Ishikawa (cell line): ENCODE data around the gene FER.

Experiments
- CEBPB ChIP-seq: IDR thresholded peaks from 2 replicates; pipeline ENCODE4 v1.6.1; 2012
- CREB1 ChIP-seq: IDR thresholded peaks from 2 replicates; pipeline ENCODE4 v1.6.1; 2012; ENCODE audit warnings: low read depth
- EGR1 ChIP-seq: IDR thresholded peaks from 2 replicates; pipeline ENCODE4 v1.6.1; 2012
- EP300 ChIP-seq: IDR thresholded peaks from 2 replicates; pipeline ENCODE4 v1.6.1; 2012; ENCODE audit warnings: borderline replicate concordance
- FOXM1 ChIP-seq: IDR thresholded peaks from 2 replicates; pipeline ENCODE4 v1.6.1; 2012; ENCODE audit warnings: low read depth, borderline replicate concordance
- NFIC ChIP-seq: IDR thresholded peaks from 2 replicates; pipeline ENCODE4 v1.6.1; 2012
- RAD21 ChIP-seq: IDR thresholded peaks from 2 replicates; pipeline ENCODE4 v1.6.1; 2012; ENCODE audit warnings: low read depth
- REST ChIP-seq: IDR thresholded peaks from 2 replicates; pipeline ENCODE4 v1.6.1; 2012; ENCODE audit warnings: low read depth, mild to moderate bottlenecking
- TAF1 ChIP-seq: IDR thresholded peaks from 2 replicates; pipeline ENCODE4 v1.6.1; 2012; ENCODE audit warnings: low read depth, mild to moderate bottlenecking
- TCF12 ChIP-seq: IDR thresholded peaks from 2 replicates; pipeline ENCODE4 v1.6.1; 2012; ENCODE audit warnings: low read depth
- TEAD4 ChIP-seq: IDR thresholded peaks from 2 replicates; pipeline ENCODE4 v1.6.1; 2012
- YY1 ChIP-seq: IDR thresholded peaks from 2 replicates; pipeline ENCODE4 v1.6.1; 2012; ENCODE audit warnings: low read depth
- ZBTB7A ChIP-seq: IDR thresholded peaks from 2 replicates; pipeline ENCODE4 v1.6.1; 2012; ENCODE audit warnings: low read depth
- TF ChIP-seq, protein P1 (sequence below): IDR thresholded peaks from 2 replicates; pipeline ENCODE4 v1.6.1; 2012
- TF ChIP-seq, protein P2 (sequence below): IDR thresholded peaks from 2 replicates; pipeline ENCODE4 v1.6.1; 2012

FER gene

GRCh38 chr5:109027983-109028607 is 280.4 kb downstream of the FER start:
- TF ChIP-seq REST = no peak
- no peak for TF ChIP-seq EP300
- TF ChIP-seq TEAD4 = no peak
- no peak for TF ChIP-seq NFIC
- no peak for TF ChIP-seq RAD21
- TF ChIP-seq YY1 = no peak
- TF ChIP-seq CEBPB = no peak
- TF ChIP-seq ZBTB7A = no peak
- no peak for TF ChIP-seq TCF12
- TF ChIP-seq, protein P1, sequence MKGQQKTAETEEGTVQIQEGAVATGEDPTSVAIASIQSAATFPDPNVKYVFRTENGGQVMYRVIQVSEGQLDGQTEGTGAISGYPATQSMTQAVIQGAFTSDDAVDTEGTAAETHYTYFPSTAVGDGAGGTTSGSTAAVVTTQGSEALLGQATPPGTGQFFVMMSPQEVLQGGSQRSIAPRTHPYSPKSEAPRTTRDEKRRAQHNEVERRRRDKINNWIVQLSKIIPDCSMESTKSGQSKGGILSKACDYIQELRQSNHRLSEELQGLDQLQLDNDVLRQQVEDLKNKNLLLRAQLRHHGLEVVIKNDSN = no peak

DNA sequence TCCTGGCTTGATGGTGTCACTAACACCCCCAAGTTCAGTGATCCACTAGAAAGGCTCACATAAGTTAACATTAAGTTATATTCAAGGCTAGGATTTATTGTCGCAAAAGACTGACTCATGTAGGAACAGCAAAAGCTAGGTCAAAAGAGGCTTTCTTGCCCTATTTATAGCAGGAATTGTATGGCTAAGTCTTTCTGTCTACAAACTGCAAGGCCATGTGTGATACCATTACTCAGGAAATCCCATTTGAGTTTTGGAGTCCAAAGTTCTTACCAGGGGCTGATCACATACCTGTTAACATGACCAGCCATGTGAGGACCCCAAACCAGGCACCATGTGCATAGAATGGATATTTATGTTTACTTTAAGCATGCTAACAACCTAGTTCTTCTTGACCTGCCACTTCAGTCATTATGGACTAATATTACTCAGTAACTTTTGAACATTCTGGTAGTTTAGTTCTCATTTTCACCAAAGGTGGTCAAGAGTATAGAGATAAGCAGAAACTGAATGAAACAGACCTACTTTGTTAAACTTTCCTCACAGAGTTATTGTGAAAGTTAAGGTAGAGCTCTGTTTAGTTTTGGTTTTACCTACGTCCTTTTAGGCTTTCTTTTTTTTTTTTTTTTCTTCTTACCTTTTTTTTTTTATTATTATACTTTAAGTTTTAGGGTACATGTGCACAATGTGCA is 281.1 kb downstream of the FER start:
- no peak for TF ChIP-seq EP300
- no peak for TF ChIP-seq TCF12
- TF ChIP-seq, protein P1 = no peak
- TF ChIP-seq RAD21 = no peak
- TF ChIP-seq EGR1 = no peak
- no peak for TF ChIP-seq CEBPB
- TF ChIP-seq YY1 = no peak
- no peak for TF ChIP-seq TEAD4
- no peak for TF ChIP-seq NFIC
- no peak for TF ChIP-seq TAF1
- TF ChIP-seq, protein P2, sequence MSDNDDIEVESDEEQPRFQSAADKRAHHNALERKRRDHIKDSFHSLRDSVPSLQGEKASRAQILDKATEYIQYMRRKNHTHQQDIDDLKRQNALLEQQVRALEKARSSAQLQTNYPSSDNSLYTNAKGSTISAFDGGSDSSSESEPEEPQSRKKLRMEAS = no peak
- no peak for TF ChIP-seq CREB1

GRCh38 chr5:109029847-109030246 is 282.1 kb downstream of the FER start:
- TF ChIP-seq RAD21 (no peak), YY1 (no peak), TAF1 (no peak), TEAD4 (no peak), FOXM1 (no peak), EGR1 (no peak), TCF12 (no peak), NFIC (no peak), ZBTB7A (no peak), CREB1 (no peak), EP300 (no peak), CEBPB (no peak), REST (no peak)
- TF ChIP-seq, protein P2 = no peak
- TF ChIP-seq, protein P1 = no peak

DNA sequence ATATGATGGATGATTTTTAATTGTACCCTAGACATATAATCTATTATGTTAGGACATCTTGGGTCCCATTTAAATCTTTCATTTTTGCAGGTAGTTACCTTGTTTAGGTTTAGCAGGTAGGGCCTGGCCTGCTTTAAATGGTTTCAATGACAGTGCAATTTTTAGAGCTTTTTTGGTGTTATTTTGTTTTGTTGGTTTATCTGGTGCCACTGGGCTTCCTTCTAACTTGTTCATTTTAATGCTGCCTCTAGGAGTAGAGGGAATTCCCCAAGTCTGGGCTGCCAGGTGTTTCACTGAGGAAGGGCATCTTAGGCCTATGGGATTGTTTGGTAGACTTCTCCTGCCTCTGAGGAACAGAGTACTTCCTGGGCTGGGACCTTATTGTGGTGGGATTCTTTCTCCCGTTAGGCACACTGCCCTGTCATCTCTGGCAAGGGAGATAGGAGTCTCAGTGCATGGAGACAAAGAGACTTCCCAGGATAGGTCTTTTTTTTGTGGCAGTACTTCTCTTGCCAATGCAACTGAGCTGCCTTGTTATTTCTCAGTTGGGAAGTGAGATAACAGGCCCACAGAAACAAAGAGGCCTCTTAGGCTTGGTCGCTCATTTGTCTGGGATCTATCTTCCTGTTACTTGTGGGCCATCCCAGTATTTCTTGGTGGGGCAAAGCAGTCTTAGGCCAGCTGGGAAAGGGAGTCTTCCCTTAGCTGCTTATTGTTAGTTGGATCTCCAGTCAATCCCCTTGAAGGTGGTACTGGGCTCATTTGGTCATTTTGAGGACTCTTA is 282.9 kb downstream of the FER start:
- TF ChIP-seq FOXM1 = no peak
- no peak for TF ChIP-seq TEAD4
- no peak for TF ChIP-seq TAF1
- no peak for TF ChIP-seq NFIC
- TF ChIP-seq, protein P1 = no peak
- no peak for TF ChIP-seq REST
- no peak for TF ChIP-seq RAD21
- TF ChIP-seq, protein P2 = no peak
- TF ChIP-seq EGR1 = no peak
- TF ChIP-seq CREB1 = no peak
- TF ChIP-seq EP300 = no peak
- no peak for TF ChIP-seq TCF12
